Epithelial cell of proximal tubule (primary cell): ENCODE results near the gene RGS3. TPM values are rescaled to one million over a fixed set of nuclear protein-coding genes. Genes with fewer than 3 reads are reported as not detected.
"Not testable (repeated sequence)": the region's sequence is repeated elsewhere in the genome, so short reads cannot be mapped to it uniquely, and the experiment has no call there.

Experiments used
- DNase-seq: peaks from one replicate; pipeline ENCODE4 v3.0.0-alpha.2; 2011; ENCODE audit warnings: low read depth
- H3K4me3 ChIP-seq: 2 replicates; pipeline ENCODE4 v1.5.1; 2011; ENCODE audit warnings: low read depth, mild to moderate bottlenecking, low read length
- CTCF ChIP-seq: conservative IDR thresholded peaks from 2 replicates; pipeline ENCODE4 v1.5.1; 2012; ENCODE audit warnings: low read depth, mild to moderate bottlenecking, low read length
- total RNA-seq: library from RNA; depleted of rRNA; stranded (reverse); fragments of >200 nt; gene quantifications from 2 replicates; pipeline ENCODE4 v1.2.3, GENCODE V29; 2015

The RGS3 gene
- total RNA-seq, 1 donor from 2014 or later: 79.2 TPM

- no peak overlapping the region for H3K4me3 ChIP-seq
- no peak for TF ChIP-seq CTCF
- no peak for DNase-seq
These were observed 83.0 kb downstream of the RGS3 start for GRCh38 chr9:113546566-113546965.

GRCh38 chr9:113547501-113547900, 84.0 kb downstream of the RGS3 start:
- H3K4me3 ChIP-seq: no peak overlapping the region
- TF ChIP-seq CTCF: no peak
- no peak for DNase-seq

- no peak for TF ChIP-seq CTCF
- no peak for DNase-seq
- H3K4me3 ChIP-seq: no peak overlapping the region
These were observed 84.9 kb downstream of the RGS3 start for GRCh38 chr9:113548221-113549041.

- not testable (repeated sequence) for H3K4me3 ChIP-seq, DNase-seq
These were observed 86.4 kb downstream of the RGS3 start for GRCh38 chr9:113549892-113550291.

- DNase-seq: no peak
- no peak for TF ChIP-seq CTCF
- no peak overlapping the region for H3K4me3 ChIP-seq
These were observed 93.5 kb downstream of the RGS3 start for GRCh38 chr9:113556877-113557593.

- H3K4me3 ChIP-seq: no peak overlapping the region
- no peak for DNase-seq
- no peak for TF ChIP-seq CTCF
These were observed 95.3 kb downstream of the RGS3 start for GRCh38 chr9:113558632-113559502.
